ENCODE data around the gene RBM4B. TPM values are rescaled to one million over a fixed set of nuclear protein-coding genes. Genes with fewer than 3 reads are reported as not detected.

Gene RBM4B
- polyA plus RNA-seq, 6 donors from 2014 or later, result 12.2 to 39.8 (median 24.7) TPM

DNA sequence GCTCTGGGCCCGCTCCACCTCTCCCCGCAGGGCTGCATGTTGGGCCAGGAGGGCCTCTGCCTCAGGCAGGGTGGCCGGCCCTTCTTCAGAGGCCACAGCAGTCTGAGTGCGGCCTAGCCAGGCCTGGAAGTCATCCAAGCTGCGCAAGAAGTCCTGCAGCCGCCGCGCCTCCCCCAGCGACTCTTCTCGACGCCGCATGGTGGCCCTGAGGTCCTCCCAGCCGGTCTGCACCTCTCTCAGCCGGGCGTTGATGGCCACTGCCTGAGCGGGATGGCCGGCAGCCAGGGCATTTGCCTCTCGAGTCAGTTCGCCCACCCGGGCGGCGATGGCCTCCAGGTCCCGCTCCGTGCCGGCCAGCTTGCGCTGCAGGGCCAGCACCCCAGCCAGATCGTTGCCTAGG is 23.1 kb upstream of the RBM4B start:
- Mint-ChIP-seq H3K9me3 (peaks cover 0 to 5% (median 1%) of the 10 kb centered on the region in 7 donors), H3K27ac (no peak overlapping the region), H3K27me3 (peaks cover 0 to 5% (median 0%) of the 10 kb centered on the region in 3 donors), H3K4me3 (no peak overlapping the region), H3K4me1 (no peaks in the 10 kb centered on the region), H3K36me3 (peaks cover 0 to 19% of the 10 kb centered on the region in 2 donors)
- ATAC-seq (ENCODE audit: low read depth in 2 of 2) (no peak), DNase-seq (no peak)

GRCh38 chr11:66700337-66700736 is 22.6 kb upstream of the RBM4B start:
- H3K27me3 Mint-ChIP-seq, result peaks cover 0 to 5% (median 0%) of the 10 kb centered on the region in 3 donors
- no peaks in the 10 kb centered on the region for H3K4me1 Mint-ChIP-seq
- DNase-seq (no peak), ATAC-seq (ENCODE audit: low read depth in 2 of 2) (no peak)
- H3K4me3 Mint-ChIP-seq, result no peak overlapping the region
- peaks cover 0 to 5% (median 1%) of the 10 kb centered on the region in 7 donors for H3K9me3 Mint-ChIP-seq
- peaks cover 0 to 19% of the 10 kb centered on the region in 2 donors for H3K36me3 Mint-ChIP-seq
- H3K27ac Mint-ChIP-seq, result no peak overlapping the region

GRCh38 chr11:66698491-66698890 is 20.8 kb upstream of the RBM4B start:
- Mint-ChIP-seq H3K4me3 (no peak overlapping the region), H3K9me3 (peaks cover 0 to 5% (median 1%) of the 10 kb centered on the region in 7 donors), H3K4me1 (peaks cover 8 to 10% (median 8%) of the 10 kb centered on the region in 3 donors), H3K36me3 (peaks cover 0 to 19% of the 10 kb centered on the region in 2 donors), H3K27ac (no peak overlapping the region), H3K27me3 (peaks cover 0 to 5% (median 0%) of the 10 kb centered on the region in 3 donors)
- no peak for DNase-seq
- no peak for ATAC-seq (ENCODE audit: low read depth in 2 of 2)

- DNase-seq (no peak), ATAC-seq (ENCODE audit: low read depth in 2 of 2) (no peak)
- peaks cover 8 to 10% (median 8%) of the 10 kb centered on the region in 3 donors for H3K4me1 Mint-ChIP-seq
- H3K9me3 Mint-ChIP-seq, result peaks cover 0 to 5% (median 1%) of the 10 kb centered on the region in 7 donors
- H3K4me3 Mint-ChIP-seq, result peak overlapping the region in 1 of 8 donors; percentile 23
- peak overlapping the region in 1 of 6 donors; percentile 58 for H3K27ac Mint-ChIP-seq
- H3K36me3 Mint-ChIP-seq, result peaks cover 0 to 19% of the 10 kb centered on the region in 2 donors
- peaks cover 0 to 5% (median 0%) of the 10 kb centered on the region in 3 donors for H3K27me3 Mint-ChIP-seq
These were observed 20.3 kb upstream of the RBM4B start for GRCh38 chr11:66697988-66698387.

DNA sequence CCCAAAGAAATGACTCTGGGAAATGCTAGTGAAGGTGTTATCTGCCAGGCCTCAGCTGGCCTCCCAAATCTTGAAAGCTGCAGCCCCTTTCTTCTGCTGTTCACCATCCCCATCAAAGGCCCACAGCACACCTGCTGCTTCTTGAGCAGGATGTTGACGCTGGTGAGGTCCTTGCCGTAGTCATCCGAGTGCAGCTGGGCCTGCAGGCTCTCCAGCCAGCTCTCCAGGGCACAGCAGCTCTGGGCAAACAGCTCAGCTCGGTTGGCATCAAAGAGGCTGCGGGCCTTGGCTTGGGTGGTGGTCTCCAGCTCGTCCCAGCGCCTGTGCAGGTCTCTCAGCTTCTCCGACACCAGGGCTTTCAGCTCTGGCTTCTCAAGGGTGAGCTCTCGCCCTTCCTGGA is 18.5 kb upstream of the RBM4B start:
- Mint-ChIP-seq H3K27me3 (peaks cover 0 to 2% (median 0%) of the 10 kb centered on the region in 3 donors), H3K4me1 (peaks cover 8 to 10% (median 8%) of the 10 kb centered on the region in 3 donors), H3K36me3 (peaks cover 0 to 14% of the 10 kb centered on the region in 2 donors), H3K9me3 (peaks cover 0 to 3% (median 0%) of the 10 kb centered on the region in 7 donors), H3K27ac (no peak overlapping the region), H3K4me3 (no peak overlapping the region)
- ATAC-seq (ENCODE audit: low read depth in 2 of 2), result no peak
- no peak for DNase-seq

GRCh38 chr11:66694732-66695207 is 17.1 kb upstream of the RBM4B start:
- H3K36me3 Mint-ChIP-seq, result peaks cover 0 to 7% of the 10 kb centered on the region in 2 donors
- ATAC-seq (ENCODE audit: low read depth in 2 of 2) (peak; percentile 91 to 97), DNase-seq (peak; percentile 77)
- peak overlapping the region in 2 of 6 donors; percentile 27 to 37 for H3K27ac Mint-ChIP-seq
- peaks cover 8 to 10% (median 8%) of the 10 kb centered on the region in 3 donors for H3K4me1 Mint-ChIP-seq
- no peaks in the 10 kb centered on the region for H3K27me3 Mint-ChIP-seq
- H3K4me3 Mint-ChIP-seq, result no peak overlapping the region
- peaks cover 0 to 2% (median 0%) of the 10 kb centered on the region in 7 donors for H3K9me3 Mint-ChIP-seq

- Mint-ChIP-seq H3K27me3 (no peaks in the 10 kb centered on the region), H3K36me3 (peaks cover 0 to under 1% of the 10 kb centered on the region in 2 donors), H3K4me3 (no peak overlapping the region), H3K9me3 (no peaks in the 10 kb centered on the region), H3K4me1 (peaks cover 8 to 12% (median 8%) of the 10 kb centered on the region in 3 donors), H3K27ac (no peak overlapping the region)
- DNase-seq, result no peak
- no peak for ATAC-seq (ENCODE audit: low read depth in 2 of 2)
These were observed 16.3 kb upstream of the RBM4B start for GRCh38 chr11:66694056-66694410.

DNA sequence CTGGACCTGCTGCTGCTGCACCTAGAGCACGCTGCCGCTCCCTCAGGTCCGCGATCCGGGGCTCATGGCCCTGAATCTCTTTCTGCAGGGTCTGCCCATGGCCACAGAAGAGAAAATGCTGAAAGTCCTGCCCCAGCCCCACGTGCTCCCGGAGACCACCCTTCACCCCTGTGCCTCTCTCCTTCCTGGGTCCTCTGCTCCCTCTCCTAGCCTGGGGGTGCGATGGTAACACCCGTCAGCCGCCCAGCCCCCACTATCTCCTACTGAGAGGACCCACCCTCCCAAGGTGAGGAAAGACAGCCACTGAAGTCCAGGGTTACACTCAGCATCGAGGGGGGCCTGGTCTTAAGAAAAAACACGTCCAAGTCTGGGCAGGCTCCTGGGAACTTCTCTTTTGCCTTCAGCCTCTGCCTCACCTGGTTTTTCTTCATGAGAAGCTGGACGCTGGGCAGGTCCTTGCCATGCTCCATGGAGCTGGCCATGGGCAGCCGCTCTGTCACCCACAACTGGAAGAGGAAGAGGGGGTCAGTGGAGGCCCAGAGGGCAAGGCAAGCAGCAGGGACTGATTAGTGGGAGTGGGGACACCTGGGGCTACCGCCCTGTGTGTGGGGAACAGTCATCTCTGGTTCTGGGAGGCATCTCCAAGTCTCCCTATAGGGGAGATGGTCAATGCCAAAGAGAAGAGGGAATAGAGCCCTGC is 15.8 kb upstream of the RBM4B start:
- ATAC-seq (ENCODE audit: low read depth in 2 of 2) (no peak), DNase-seq (no peak)
- no peaks in the 10 kb centered on the region for H3K36me3 Mint-ChIP-seq
- H3K4me1 Mint-ChIP-seq, result peaks cover 8 to 12% (median 8%) of the 10 kb centered on the region in 3 donors
- no peak overlapping the region for H3K4me3 Mint-ChIP-seq
- no peaks in the 10 kb centered on the region for H3K27me3 Mint-ChIP-seq
- H3K9me3 Mint-ChIP-seq, result no peaks in the 10 kb centered on the region
- H3K27ac Mint-ChIP-seq, result peak overlapping the region in 1 of 6 donors; percentile 85

DNA sequence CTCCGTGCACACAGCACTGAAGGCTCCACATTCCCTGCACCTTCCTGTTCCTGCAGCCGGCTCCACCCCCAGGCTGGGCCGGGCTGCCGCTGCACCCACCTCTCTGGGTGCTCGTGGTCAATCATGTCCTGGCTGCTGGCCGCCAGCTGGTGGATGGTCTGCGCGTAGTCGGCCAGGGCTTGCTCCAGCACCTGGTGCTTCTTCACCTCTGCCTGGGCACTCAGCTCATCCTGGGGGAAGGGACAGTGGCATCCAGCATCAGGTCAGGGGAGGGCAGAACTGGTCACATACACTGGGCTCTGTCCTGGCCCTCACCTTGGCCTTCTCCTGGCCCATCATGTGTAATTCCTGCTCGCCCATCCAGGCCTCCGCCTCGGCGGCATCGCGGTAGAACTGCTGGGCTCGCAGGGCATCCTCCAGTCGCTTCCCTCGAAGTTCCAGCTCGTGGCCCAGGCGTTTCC is 15.2 kb upstream of the RBM4B start:
- H3K9me3 Mint-ChIP-seq, result no peaks in the 10 kb centered on the region
- no peak overlapping the region for H3K27ac Mint-ChIP-seq
- H3K4me1 Mint-ChIP-seq, result peaks cover 8 to 12% (median 8%) of the 10 kb centered on the region in 3 donors
- no peak for DNase-seq
- no peaks in the 10 kb centered on the region for H3K27me3 Mint-ChIP-seq
- no peak overlapping the region for H3K4me3 Mint-ChIP-seq
- H3K36me3 Mint-ChIP-seq, result no peaks in the 10 kb centered on the region
- ATAC-seq (ENCODE audit: low read depth in 2 of 2), result no peak

GRCh38 chr11:66692446-66692845 is 14.8 kb upstream of the RBM4B start:
- Mint-ChIP-seq H3K9me3 (no peaks in the 10 kb centered on the region), H3K27ac (no peak overlapping the region), H3K4me3 (no peak overlapping the region), H3K36me3 (no peaks in the 10 kb centered on the region), H3K27me3 (no peaks in the 10 kb centered on the region), H3K4me1 (peaks cover 8 to 12% (median 8%) of the 10 kb centered on the region in 3 donors)
- no peak for ATAC-seq (ENCODE audit: low read depth in 2 of 2)
- DNase-seq, result no peak

DNA sequence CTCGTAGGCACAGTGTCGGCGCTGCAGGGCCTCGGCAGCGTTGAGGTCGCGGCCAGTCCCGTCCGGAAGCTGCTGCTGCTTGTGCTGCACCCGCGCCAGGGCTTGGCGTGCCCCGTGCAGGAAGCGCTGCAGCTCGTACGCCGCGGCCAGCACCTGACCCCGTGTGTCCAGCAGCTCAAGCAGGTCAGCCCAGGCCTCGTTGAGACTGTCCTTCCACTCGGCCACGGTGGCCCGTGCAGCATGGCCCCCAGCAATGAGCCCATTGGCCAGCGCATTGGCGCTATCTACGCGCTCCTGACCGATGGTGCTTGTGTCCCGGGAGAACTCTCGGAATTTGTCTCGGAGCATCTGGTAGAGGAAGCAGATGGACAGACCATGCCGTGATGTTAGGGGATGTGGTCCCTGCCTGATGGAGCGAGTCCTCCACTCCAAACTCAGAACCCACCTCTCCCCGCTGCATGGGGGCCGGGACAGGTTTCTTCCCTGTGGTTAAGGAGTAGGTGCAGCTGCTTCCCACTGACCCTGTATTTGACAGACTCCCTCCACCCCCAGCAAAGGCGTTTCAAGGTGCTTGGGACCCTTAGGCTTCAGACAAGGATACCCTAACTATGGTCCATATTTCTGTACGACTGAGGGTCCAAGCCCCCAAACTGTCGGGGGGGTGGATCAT is 13.8 kb upstream of the RBM4B start:
- Mint-ChIP-seq H3K36me3 (no peaks in the 10 kb centered on the region), H3K27me3 (peaks cover 0 to 5% (median 0%) of the 10 kb centered on the region in 3 donors), H3K27ac (no peak overlapping the region), H3K4me1 (peaks cover 8 to 12% (median 8%) of the 10 kb centered on the region in 3 donors), H3K4me3 (peak overlapping the region in 1 of 8 donors; percentile 66), H3K9me3 (no peaks in the 10 kb centered on the region)
- ATAC-seq (ENCODE audit: low read depth in 2 of 2) (no peak), DNase-seq (no peak)

GRCh38 chr11:66689661-66690590 is 12.2 kb upstream of the RBM4B start:
- Mint-ChIP-seq H3K4me1 (peaks cover 6 to 8% (median 7%) of the 10 kb centered on the region in 3 donors), H3K9me3 (no peaks in the 10 kb centered on the region), H3K27me3 (peaks cover 0 to 5% (median 0%) of the 10 kb centered on the region in 3 donors), H3K4me3 (peak overlapping the region in 1 of 8 donors; percentile 18), H3K36me3 (no peaks in the 10 kb centered on the region), H3K27ac (no peak overlapping the region)
- DNase-seq (no peak), ATAC-seq (ENCODE audit: low read depth in 2 of 2) (no peak)

All from naive B cell (primary cell).